HepG2 (cell line): ENCODE data around the gene DDX46. TPM values are rescaled to one million over a fixed set of nuclear protein-coding genes. Genes with fewer than 3 reads are reported as not detected.
A peak's percentile ranks its signal among the peaks of the same experiment; 100 is the strongest.

Source experiments
- ATF7 ChIP-seq, 2 experiments: fragments of 450-650 bp in 1 of 2; sonication (generic) in 1 of 2; formaldehyde crosslinking in 1 of 2; IDR thresholded peaks; 2 replicates each; pipeline versions ENCODE4 v1.4.0 to v1.6.1; 2016 to 2020; ENCODE audit warnings: antibody characterized with exemption in 1 of 2, mild to moderate bottlenecking in 1 of 2, missing genetic modification reagents in 1 of 2
- CCAR2 ChIP-seq: fragments of 200-400 bp; formaldehyde crosslinking; optimal IDR thresholded peaks from 2 replicates; pipeline ENCODE3; 2018; ENCODE audit warnings: low read depth, mild to moderate bottlenecking, low read length, moderate library complexity
- EHMT2 ChIP-seq: fragments of 200-600 bp; sonication (generic); IDR thresholded peaks from 2 replicates; pipeline ENCODE4 v1.7.0; 2017; ENCODE audit warnings: antibody characterized with exemption, low read depth, low read length, borderline replicate concordance
- ELF3 ChIP-seq: IDR thresholded peaks from 2 replicates; pipeline ENCODE4 v1.6.1; 2016; ENCODE audit warnings: missing genetic modification reagents, missing compliant biosample characterization
- FIP1L1 ChIP-seq: fragments of 200-400 bp; formaldehyde crosslinking; IDR thresholded peaks from 2 replicates; pipeline ENCODE4 v1.6.1; 2018; ENCODE audit warnings: low read depth, mild to moderate bottlenecking, low read length, moderate library complexity, borderline replicate concordance; ENCODE audit not compliant: insufficient read depth
- FOXP1 ChIP-seq, 2 experiments: fragments of 450-650 bp in 1 of 2; IDR thresholded peaks; 2 replicates each; pipeline ENCODE4 v1.6.1; 2017 to 2018; ENCODE audit warnings: antibody characterized with exemption in 1 of 2
- GLI4 ChIP-seq: sonication (generic); formaldehyde crosslinking; IDR thresholded peaks from 2 replicates; pipeline ENCODE4 v1.5.1; 2020; ENCODE audit warnings: missing genetic modification reagents, mild to moderate bottlenecking, moderate library complexity, borderline replicate concordance
- MATR3 ChIP-seq: sonication (generic); formaldehyde crosslinking; IDR thresholded peaks from 2 replicates; pipeline ENCODE4 v1.4.0; 2020; ENCODE audit warnings: missing genetic modification reagents
- MIER3 ChIP-seq: IDR thresholded peaks from 2 replicates; pipeline ENCODE4 v1.6.1; 2016; ENCODE audit warnings: missing compliant biosample characterization, borderline replicate concordance
- NFIC ChIP-seq: IDR thresholded peaks from 2 replicates; pipeline ENCODE4 v1.6.1; 2012; ENCODE audit warnings: mild to moderate bottlenecking, low read length, inconsistent platforms
- NR3C1 ChIP-seq: sonication (generic); formaldehyde crosslinking; IDR thresholded peaks from 2 replicates; pipeline ENCODE4 v1.4.0; 2020; ENCODE audit warnings: missing genetic modification reagents
- POLR2A ChIP-seq, 2 experiments: IDR thresholded peaks; 2 replicates each; pipeline ENCODE4 v1.6.1; 2011; ENCODE audit warnings: low read depth in 2 of 2, low read length in 2 of 2, mild to moderate bottlenecking in 1 of 2, moderate library complexity in 1 of 2; ENCODE audit not compliant: insufficient read depth in 1 of 2
- RORA ChIP-seq: sonication (generic); formaldehyde crosslinking; IDR thresholded peaks from 2 replicates; pipeline ENCODE4 v1.5.0; 2020; ENCODE audit warnings: mild to moderate bottlenecking, missing genetic modification reagents, moderate library complexity
- SMC3 ChIP-seq: IDR thresholded peaks from 2 replicates; pipeline ENCODE4 v1.6.1; 2011; ENCODE audit warnings: low read length, improper control_type of control experiment
- TMF1 ChIP-seq: sonication (generic); formaldehyde crosslinking; IDR thresholded peaks from 2 replicates; pipeline ENCODE4 v1.8.1; 2022; ENCODE audit warnings: low read depth, missing genetic modification reagents
- ZC3H13 ChIP-seq: sonication (generic); formaldehyde crosslinking; IDR thresholded peaks from 2 replicates; pipeline ENCODE4 v1.8.1; 2023; ENCODE audit warnings: mild to moderate bottlenecking, missing genetic modification reagents, moderate library complexity
- ZFP36 ChIP-seq: fragments of 150-350 bp; IDR thresholded peaks from 2 replicates; pipeline ENCODE4 v1.6.1; 2018; ENCODE audit warnings: borderline replicate concordance, low read length, low read depth; ENCODE audit not compliant: partially characterized antibody
- ZNF225 ChIP-seq: sonication (generic); formaldehyde crosslinking; IDR thresholded peaks from 2 replicates; pipeline ENCODE4 v1.4.0; 2020; ENCODE audit warnings: mild to moderate bottlenecking, missing genetic modification reagents
- ZNF282 ChIP-seq: fragments of 450-650 bp; IDR thresholded peaks from 2 replicates; pipeline ENCODE4 v1.6.1; 2018; ENCODE audit not compliant: partially characterized antibody
- ZNF335 ChIP-seq: sonication (generic); formaldehyde crosslinking; IDR thresholded peaks from 2 replicates; pipeline ENCODE4 v1.4.0; 2020; ENCODE audit warnings: missing genetic modification reagents
- ZNF597 ChIP-seq: sonication (generic); formaldehyde crosslinking; IDR thresholded peaks from 2 replicates; pipeline ENCODE4 v1.5.0; 2020; ENCODE audit warnings: missing genetic modification reagents
- ZNF740 ChIP-seq: sonication (generic); formaldehyde crosslinking; IDR thresholded peaks from 2 replicates; pipeline ENCODE4 v1.4.0; 2020; ENCODE audit warnings: missing genetic modification reagents
- ZNF772 ChIP-seq: sonication (generic); formaldehyde crosslinking; IDR thresholded peaks from 2 replicates; pipeline ENCODE4 v1.5.0; 2020; ENCODE audit warnings: mild to moderate bottlenecking, missing genetic modification reagents
- polyA plus RNA-seq, 8 experiments: library from polyadenylated mRNA; depleted of rRNA in 3 of 8; stranded (reverse) in 7 of 8; unstranded in 1 of 8; fragments of >200 nt; fragmentation: Illumina TruSeq in 4 of 8; extraction: Trizol in 4 of 8; gene quantifications; 2 replicates each; pipeline versions ENCODE4 v1.2.1 to v1.2.3, GENCODE V29; 2011 to 2016; ENCODE audit warnings: low read depth in 4 of 8, missing spikeins in 1 of 8, mixed read lengths in 1 of 8; ENCODE audit not compliant: insufficient read depth in 1 of 8
- total RNA-seq, 5 experiments: library from RNA; depleted of rRNA; stranded (reverse); fragments of >200 nt; fragmentation: Illumina TruSeq; extraction: Trizol; gene quantifications; 2 replicates each; pipeline ENCODE4 v1.2.3, GENCODE V29; 2016; ENCODE audit warnings: low read depth in 1 of 5
- TF ChIP-seq, protein P1 (sequence below): sonication (generic); formaldehyde crosslinking; IDR thresholded peaks from 2 replicates; pipeline ENCODE4 v1.5.0; 2020; ENCODE audit warnings: missing genetic modification reagents
- TF ChIP-seq, protein P2 (sequence below): sonication (generic); formaldehyde crosslinking; IDR thresholded peaks from 2 replicates; pipeline ENCODE4 v1.8.0; 2022; ENCODE audit warnings: missing genetic modification reagents, mild to moderate bottlenecking, inconsistent platforms, borderline replicate concordance
- TF ChIP-seq, protein P3 (sequence below): sonication (generic); formaldehyde crosslinking; IDR thresholded peaks from 2 replicates; pipeline ENCODE4 v1.4.0; 2020; ENCODE audit warnings: missing genetic modification reagents, borderline replicate concordance

The DDX46 gene
- total and polyA plus RNA-seq, 2 of the 13 experiments (the other 11 are each of a cell fraction or from before 2014, with no cell fraction given): 27.3 to 59.3 TPM

- no peak for TF ChIP-seq CCAR2
- no peak for TF ChIP-seq MATR3 (CRISPR knock-in tag)
- TF ChIP-seq ZNF772 (CRISPR knock-in tag): peak; percentile 96
- TF ChIP-seq ZNF740 (CRISPR knock-in tag): 0 out of 2 replicates have a peak, but pooled peaks have one; percentile 22
- TF ChIP-seq ELF3 (CRISPR knock-in tag): peak; percentile 78
- TF ChIP-seq ZNF225 (CRISPR knock-in tag): peak; percentile 81; the same call in 1 of the 2 replicates
- TF ChIP-seq ATF7 (IDR thresholded peaks at IDR 0.05): no peak
- TF ChIP-seq ATF7 (CRISPR knock-in tag; IDR thresholded peaks at IDR 0.05): no peak
- no peak for TF ChIP-seq NFIC
- TF ChIP-seq GLI4: no peak
- TF ChIP-seq, protein P1, sequence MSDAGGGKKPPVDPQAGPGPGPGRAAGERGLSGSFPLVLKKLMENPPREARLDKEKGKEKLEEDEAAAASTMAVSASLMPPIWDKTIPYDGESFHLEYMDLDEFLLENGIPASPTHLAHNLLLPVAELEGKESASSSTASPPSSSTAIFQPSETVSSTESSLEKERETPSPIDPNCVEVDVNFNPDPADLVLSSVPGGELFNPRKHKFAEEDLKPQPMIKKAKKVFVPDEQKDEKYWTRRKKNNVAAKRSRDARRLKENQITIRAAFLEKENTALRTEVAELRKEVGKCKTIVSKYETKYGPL (CRISPR knock-in tag): no peak
- peak; percentile 89 to 90 for TF ChIP-seq POLR2A (IDR thresholded peaks at IDR 0.05; ENCODE audit: insufficient read depth in 1 of 2, low read depth in 2 of 2, low read length in 2 of 2)
- TF ChIP-seq SMC3: no peak
- no peak for TF ChIP-seq ZNF597 (CRISPR knock-in tag)
- TF ChIP-seq, protein P2, sequence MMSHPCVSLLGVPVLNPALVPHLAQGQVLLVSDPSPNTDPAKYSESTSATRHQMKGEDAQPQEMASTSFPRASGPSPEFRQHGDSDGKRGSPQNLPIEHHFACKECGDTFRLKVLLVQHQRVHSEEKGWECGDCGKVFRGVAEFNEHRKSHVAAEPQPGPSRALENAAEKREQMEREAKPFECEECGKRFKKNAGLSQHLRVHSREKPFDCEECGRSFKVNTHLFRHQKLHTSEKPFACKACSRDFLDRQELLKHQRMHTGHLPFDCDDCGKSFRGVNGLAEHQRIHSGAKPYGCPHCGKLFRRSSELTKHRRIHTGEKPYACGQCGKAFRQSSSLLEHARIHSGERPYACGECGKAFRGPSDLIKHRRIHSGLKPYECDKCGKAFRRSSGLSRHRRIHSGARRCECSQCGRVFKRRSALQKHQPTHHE: peak; percentile 93
- no peak for TF ChIP-seq RORA (CRISPR knock-in tag)
- no peak for TF ChIP-seq FOXP1 (IDR thresholded peaks at IDR 0.05)
- TF ChIP-seq FOXP1 (CRISPR knock-in tag; IDR thresholded peaks at IDR 0.05): peak; percentile 31; the same call in 1 of the 2 replicates
- peak; percentile 85 for TF ChIP-seq ZC3H13 (CRISPR knock-in tag)
- no peak for TF ChIP-seq ZNF282
- TF ChIP-seq NR3C1 (CRISPR knock-in tag): no peak
- TF ChIP-seq ZNF335 (CRISPR knock-in tag): peak; percentile 92
- TF ChIP-seq FIP1L1: no peak
- TF ChIP-seq EHMT2: no peak
- peak; percentile 92; the same call in 1 of the 2 replicates for TF ChIP-seq TMF1 (CRISPR knock-in tag)
- TF ChIP-seq MIER3 (CRISPR knock-in tag): no peak; the same call in 1 of the 2 replicates
- no peak for TF ChIP-seq ZFP36
- TF ChIP-seq, protein P3, sequence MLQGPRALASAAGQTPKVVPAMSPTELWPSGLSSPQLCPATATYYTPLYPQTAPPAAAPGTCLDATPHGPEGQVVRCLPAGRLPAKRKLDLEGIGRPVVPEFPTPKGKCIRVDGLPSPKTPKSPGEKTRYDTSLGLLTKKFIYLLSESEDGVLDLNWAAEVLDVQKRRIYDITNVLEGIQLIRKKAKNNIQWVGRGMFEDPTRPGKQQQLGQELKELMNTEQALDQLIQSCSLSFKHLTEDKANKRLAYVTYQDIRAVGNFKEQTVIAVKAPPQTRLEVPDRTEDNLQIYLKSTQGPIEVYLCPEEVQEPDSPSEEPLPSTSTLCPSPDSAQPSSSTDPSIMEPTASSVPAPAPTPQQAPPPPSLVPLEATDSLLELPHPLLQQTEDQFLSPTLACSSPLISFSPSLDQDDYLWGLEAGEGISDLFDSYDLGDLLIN (CRISPR knock-in tag): peak; percentile 82; the same call in 1 of the 2 replicates
Measured at GRCh38 chr5:134758504-134759341, at the start of gene DDX46 (continued).
